Measurements from ENCODE around the gene TTL. TPM values are rescaled to one million over a fixed set of nuclear protein-coding genes. Genes with fewer than 3 reads are reported as not detected.
"Not testable (repeated sequence)": the region's sequence is repeated elsewhere in the genome, so short reads cannot be mapped to it uniquely, and the experiment has no call there.

The TTL gene
- total RNA-seq, 5 donors from 2014 or later (not counting 1 experiment from before 2014, with no cell fraction given) = 11.9 to 23.3 (median 20.2) TPM

DNA sequence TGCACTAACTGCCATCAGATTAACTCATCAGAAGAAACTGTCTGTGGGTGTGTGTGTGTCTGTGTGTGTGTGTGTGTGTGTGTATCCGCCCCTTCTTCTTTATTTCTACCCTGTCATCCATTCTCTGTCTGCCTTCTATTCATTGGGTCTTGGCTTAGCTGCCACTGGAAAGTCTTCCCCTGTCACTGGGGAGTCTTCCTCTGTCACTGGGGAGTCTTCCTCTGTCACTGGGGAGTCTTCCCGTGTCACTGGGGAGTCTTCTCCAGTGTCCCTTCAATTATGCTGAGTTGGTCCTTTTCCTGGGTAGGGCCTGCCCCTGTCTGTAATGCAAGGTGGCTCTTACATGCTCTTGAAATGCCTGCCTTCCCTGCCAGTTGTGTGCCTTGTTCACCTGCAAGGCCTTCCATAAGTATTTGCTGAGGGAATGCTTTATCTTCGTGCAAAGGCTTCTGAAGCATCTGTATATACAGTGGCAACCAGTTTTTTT lies 41.4 kb downstream of the TTL start:
- Mint-ChIP-seq H3K27me3 (no peaks in the 10 kb centered on the region), H3K9me3 (no peaks in the 10 kb centered on the region), H3K36me3 (peaks cover 60% of the 10 kb centered on the region), H3K4me1 (peaks cover 0 to 5% (median 0%) of the 10 kb centered on the region in 3 donors), H3K4me3 (no peak overlapping the region), H3K27ac (no peak overlapping the region)
- H3K36me3 ChIP-seq (ENCODE audit: control insufficient read depth in 2 of 2, extremely low read depth in 1 of 2, insufficient read depth in 1 of 2, low read length in 1 of 2) = peaks cover 7 to 23% of the 10 kb centered on the region in 2 donors
- H3K9me3 ChIP-seq = no peaks in the 10 kb centered on the region
- POLR2A ChIA-PET = no interaction called here
- DNase-seq (no peak), ATAC-seq (replicated peaks in 1 of 4) (no peak)
- H3K27ac ChIP-seq (ENCODE audit: low read length) = no peak overlapping the region
- H3K27me3 ChIP-seq (replicated peaks in 1 of 2; ENCODE audit: control insufficient read depth in 2 of 2, extremely low read depth in 1 of 2, insufficient read depth in 2 of 2, low read length in 1 of 2) = no peaks in the 10 kb centered on the region
- WGBS (ENCODE audit: insufficient coverage) = no CpG with 5 or more reads among the region's 3 CpGs
- H3K4me1 ChIP-seq (ENCODE audit: control insufficient read depth in 1 of 2, extremely low read depth in 1 of 2, insufficient read depth in 2 of 2, low read length in 2 of 2) = no peaks in the 10 kb centered on the region
- CTCF ChIA-PET = no interaction called here
- H3K4me3 ChIP-seq (ENCODE audit: control insufficient read depth in 1 of 2, extremely low read depth in 1 of 2, low read length in 1 of 2) = no peak overlapping the region

DNA sequence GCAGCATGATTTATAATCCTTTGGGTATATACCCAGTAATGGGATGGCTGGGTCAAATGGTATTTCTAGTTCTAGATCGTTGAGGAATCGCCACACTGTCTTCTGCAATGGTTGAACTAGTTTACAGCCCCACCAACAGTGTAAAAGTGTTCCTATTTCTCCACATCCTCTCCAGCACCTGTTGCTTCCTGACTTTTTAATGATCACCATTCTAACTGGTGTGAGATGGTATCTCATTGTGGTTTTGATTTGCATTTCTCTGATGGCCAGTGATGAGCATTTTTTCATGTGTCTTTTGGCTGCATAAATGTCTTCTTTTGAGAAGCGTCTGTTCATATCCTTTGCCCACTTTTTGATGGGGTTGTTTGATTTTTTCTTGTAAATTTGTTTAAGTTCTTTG lies 42.3 kb downstream of the TTL start:
- H3K27ac ChIP-seq (ENCODE audit: low read length); CTCF ChIA-PET; H3K9me3 ChIP-seq; H3K4me3 Mint-ChIP-seq; H3K9me3 Mint-ChIP-seq; H3K4me1 ChIP-seq (ENCODE audit: control insufficient read depth in 1 of 2, extremely low read depth in 1 of 2, insufficient read depth in 2 of 2, low read length in 2 of 2); ATAC-seq (replicated peaks in 1 of 4); DNase-seq; H3K27me3 ChIP-seq (replicated peaks in 1 of 2; ENCODE audit: control insufficient read depth in 2 of 2, extremely low read depth in 1 of 2, insufficient read depth in 2 of 2, low read length in 1 of 2); H3K4me3 ChIP-seq (ENCODE audit: control insufficient read depth in 1 of 2, extremely low read depth in 1 of 2, low read length in 1 of 2); POLR2A ChIA-PET; H3K27ac Mint-ChIP-seq; H3K4me1 Mint-ChIP-seq; H3K27me3 Mint-ChIP-seq: not testable (repeated sequence)
- peaks cover 59% of the 10 kb centered on the region for H3K36me3 Mint-ChIP-seq
- WGBS (ENCODE audit: insufficient coverage) = no CpG with 5 or more reads among the region's 3 CpGs
- peaks cover 14 to 33% of the 10 kb centered on the region in 2 donors for H3K36me3 ChIP-seq (ENCODE audit: control insufficient read depth in 2 of 2, extremely low read depth in 1 of 2, insufficient read depth in 1 of 2, low read length in 1 of 2)

DNA sequence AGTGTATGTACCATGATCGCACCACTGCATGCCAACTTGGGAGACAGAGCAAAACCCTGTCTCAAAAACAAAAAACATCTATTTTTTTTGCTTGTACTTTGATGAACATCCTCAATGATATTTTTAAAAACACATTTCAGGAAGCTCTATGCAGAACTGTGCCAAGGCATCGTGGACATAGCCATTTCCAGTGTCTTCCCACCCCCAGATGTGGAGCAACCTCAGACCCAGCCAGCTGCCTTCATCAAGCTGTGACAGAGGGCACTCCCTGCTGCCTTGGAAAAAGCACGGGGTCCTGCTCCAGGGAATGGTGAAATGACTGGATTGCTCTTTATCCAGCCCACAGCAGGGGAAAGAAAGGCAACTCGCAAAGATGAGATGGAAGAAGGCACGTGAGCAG lies 46.6 kb downstream of the TTL start:
- H3K9me3 ChIP-seq = no peaks in the 10 kb centered on the region
- H3K4me1 ChIP-seq (ENCODE audit: control insufficient read depth in 1 of 2, extremely low read depth in 1 of 2, insufficient read depth in 2 of 2, low read length in 2 of 2) = no peaks in the 10 kb centered on the region
- 95% methylated on average over 4 of the region's 5 CpGs for WGBS (ENCODE audit: insufficient coverage)
- H3K27ac Mint-ChIP-seq = no peak overlapping the region
- H3K27me3 ChIP-seq (replicated peaks in 1 of 2; ENCODE audit: control insufficient read depth in 2 of 2, extremely low read depth in 1 of 2, insufficient read depth in 2 of 2, low read length in 1 of 2) = no peaks in the 10 kb centered on the region
- no peaks in the 10 kb centered on the region for H3K27me3 Mint-ChIP-seq
- DNase-seq (no peak), ATAC-seq (replicated peaks in 1 of 4) (no peak)
- peaks cover 7 to 25% of the 10 kb centered on the region in 2 donors for H3K36me3 ChIP-seq (ENCODE audit: control insufficient read depth in 2 of 2, extremely low read depth in 1 of 2, insufficient read depth in 1 of 2, low read length in 1 of 2)
- POLR2A ChIA-PET = no interaction called here
- peaks cover 0 to 5% (median 0%) of the 10 kb centered on the region in 3 donors for H3K4me1 Mint-ChIP-seq
- no peaks in the 10 kb centered on the region for H3K9me3 Mint-ChIP-seq
- no peak overlapping the region for H3K27ac ChIP-seq (ENCODE audit: low read length)
- no peak overlapping the region for H3K4me3 ChIP-seq (ENCODE audit: control insufficient read depth in 1 of 2, extremely low read depth in 1 of 2, low read length in 1 of 2)
- peaks cover 46% of the 10 kb centered on the region for H3K36me3 Mint-ChIP-seq
- CTCF ChIA-PET = interaction anchor here in 1 of 2 donors (0.6 kb wide), 1 partner anchor 109 kb away, joined by 3 read pairs; no protein-coding TSS in a partner anchor
- no peak overlapping the region for H3K4me3 Mint-ChIP-seq

DNA sequence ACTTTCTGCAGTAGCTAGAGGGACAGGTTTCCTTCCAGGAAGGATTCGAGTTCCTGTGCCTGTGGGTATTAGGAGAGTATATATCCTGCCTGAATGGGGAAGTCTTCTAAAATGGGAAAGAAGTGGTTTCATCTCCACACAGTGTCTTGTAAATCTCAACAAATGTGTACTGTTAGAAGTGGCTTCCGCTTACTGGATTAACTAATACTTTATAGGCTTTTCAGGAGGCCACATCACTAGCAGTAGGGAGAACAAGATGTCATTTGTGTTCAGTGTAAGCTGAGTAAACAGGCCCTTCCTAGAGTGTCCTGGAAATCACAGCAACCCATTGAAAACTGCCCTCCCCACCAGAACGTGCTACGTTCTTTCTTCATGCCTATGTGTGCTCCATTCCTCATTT lies 47.8 kb downstream of the TTL start:
- Histone ChIP-seq H3K36me3 (ENCODE audit: control insufficient read depth in 2 of 2, extremely low read depth in 1 of 2, insufficient read depth in 1 of 2, low read length in 1 of 2) (peaks cover 7 to 25% of the 10 kb centered on the region in 2 donors), H3K27me3 (replicated peaks in 1 of 2; ENCODE audit: control insufficient read depth in 2 of 2, extremely low read depth in 1 of 2, insufficient read depth in 2 of 2, low read length in 1 of 2) (no peaks in the 10 kb centered on the region), H3K4me3 (ENCODE audit: control insufficient read depth in 1 of 2, extremely low read depth in 1 of 2, low read length in 1 of 2) (no peak overlapping the region), H3K9me3 (no peaks in the 10 kb centered on the region), H3K27ac (ENCODE audit: low read length) (no peak overlapping the region), H3K4me1 (ENCODE audit: control insufficient read depth in 1 of 2, extremely low read depth in 1 of 2, insufficient read depth in 2 of 2, low read length in 2 of 2) (no peaks in the 10 kb centered on the region)
- DNase-seq (no peak), ATAC-seq (replicated peaks in 1 of 4) (no peak)
- H3K27ac Mint-ChIP-seq = no peak overlapping the region
- H3K4me1 Mint-ChIP-seq = peaks cover 0 to 5% (median 0%) of the 10 kb centered on the region in 3 donors
- CTCF ChIA-PET = no interaction called here
- no peaks in the 10 kb centered on the region for H3K9me3 Mint-ChIP-seq
- POLR2A ChIA-PET = no interaction called here
- peaks cover 38% of the 10 kb centered on the region for H3K36me3 Mint-ChIP-seq
- H3K4me3 Mint-ChIP-seq = no peak overlapping the region
- WGBS (ENCODE audit: insufficient coverage) = no CpG with 5 or more reads among the region's 4 CpGs
- no peaks in the 10 kb centered on the region for H3K27me3 Mint-ChIP-seq

DNA sequence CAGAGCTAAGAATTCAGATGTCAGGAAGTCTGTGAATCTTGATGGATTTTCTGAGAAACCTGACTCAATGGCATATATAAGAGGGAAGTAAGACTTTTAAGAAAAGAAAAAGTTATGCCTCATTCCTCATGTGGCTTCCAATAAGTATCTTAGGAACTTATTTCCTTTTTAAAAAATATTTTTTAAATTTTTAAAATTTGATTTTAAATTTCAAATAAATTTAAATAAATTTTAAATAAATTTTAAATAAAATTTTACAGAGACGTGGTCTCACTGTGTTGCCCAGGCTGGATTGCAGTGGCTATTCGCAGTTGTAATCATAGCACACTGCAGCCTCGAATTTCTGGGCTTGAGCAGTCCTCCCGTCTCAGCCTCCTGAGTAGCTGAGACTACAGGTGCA lies 48.8 kb downstream of the TTL start:
- Histone ChIP-seq H3K36me3 (ENCODE audit: control insufficient read depth in 2 of 2, extremely low read depth in 1 of 2, insufficient read depth in 1 of 2, low read length in 1 of 2) (peaks cover 7 to 25% of the 10 kb centered on the region in 2 donors), H3K27me3 (replicated peaks in 1 of 2; ENCODE audit: control insufficient read depth in 2 of 2, extremely low read depth in 1 of 2, insufficient read depth in 2 of 2, low read length in 1 of 2) (no peaks in the 10 kb centered on the region), H3K27ac (ENCODE audit: low read length) (no peak overlapping the region), H3K4me3 (ENCODE audit: control insufficient read depth in 1 of 2, extremely low read depth in 1 of 2, low read length in 1 of 2) (no peak overlapping the region), H3K4me1 (ENCODE audit: control insufficient read depth in 1 of 2, extremely low read depth in 1 of 2, insufficient read depth in 2 of 2, low read length in 2 of 2) (no peaks in the 10 kb centered on the region), H3K9me3 (no peaks in the 10 kb centered on the region)
- DNase-seq (no peak), ATAC-seq (replicated peaks in 1 of 4) (no peak)
- peaks cover 0 to 5% (median 0%) of the 10 kb centered on the region in 3 donors for H3K4me1 Mint-ChIP-seq
- H3K27me3 Mint-ChIP-seq = no peaks in the 10 kb centered on the region
- H3K36me3 Mint-ChIP-seq = peaks cover 34% of the 10 kb centered on the region
- CTCF ChIA-PET = no interaction called here
- no peak overlapping the region for H3K27ac Mint-ChIP-seq
- no peak overlapping the region for H3K4me3 Mint-ChIP-seq
- POLR2A ChIA-PET = no interaction called here
- H3K9me3 Mint-ChIP-seq = no peaks in the 10 kb centered on the region
- 100% methylated on average over 3 of the region's 4 CpGs for WGBS (ENCODE audit: insufficient coverage)

DNA sequence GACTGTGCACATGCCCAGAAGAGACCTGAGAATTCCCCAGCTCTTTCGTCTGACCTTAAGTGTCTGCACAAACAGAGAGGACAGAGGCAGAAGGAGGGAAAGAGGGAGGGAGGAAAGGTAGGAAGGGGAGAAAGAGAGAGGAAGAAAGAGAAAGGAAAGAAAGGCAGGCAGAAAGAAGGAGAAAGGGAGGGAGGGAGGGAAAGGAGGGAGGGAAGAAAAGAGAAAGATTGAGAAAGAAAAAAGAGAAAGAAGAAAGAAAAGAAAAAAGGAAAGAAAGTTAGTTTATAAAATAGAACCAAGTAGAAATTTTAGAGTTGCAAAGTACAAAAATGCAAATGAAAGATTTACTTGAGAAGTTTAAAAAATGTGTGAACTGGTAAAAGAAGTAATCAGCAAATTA lies 52.9 kb downstream of the TTL start:
- ChIA-PET CTCF (no interaction called here), POLR2A (no interaction called here)
- ATAC-seq (replicated peaks in 1 of 4) = no peak
- H3K27me3 ChIP-seq (replicated peaks in 1 of 2; ENCODE audit: control insufficient read depth in 2 of 2, extremely low read depth in 1 of 2, insufficient read depth in 2 of 2, low read length in 1 of 2) = no peaks in the 10 kb centered on the region
- Mint-ChIP-seq H3K27me3 (no peaks in the 10 kb centered on the region), H3K4me1 (no peaks in the 10 kb centered on the region), H3K9me3 (no peaks in the 10 kb centered on the region), H3K36me3 (peaks cover 22% of the 10 kb centered on the region), H3K27ac (no peak overlapping the region), H3K4me3 (no peak overlapping the region)
- no peak overlapping the region for H3K27ac ChIP-seq (ENCODE audit: low read length)
- peaks cover 0 to 11% of the 10 kb centered on the region in 2 donors for H3K36me3 ChIP-seq (ENCODE audit: control insufficient read depth in 2 of 2, extremely low read depth in 1 of 2, insufficient read depth in 1 of 2, low read length in 1 of 2)
- H3K9me3 ChIP-seq = no peaks in the 10 kb centered on the region
- no peak for DNase-seq
- WGBS (ENCODE audit: insufficient coverage) = no CpG with 5 or more reads among the region's 1 CpG
- no peak overlapping the region for H3K4me3 ChIP-seq (ENCODE audit: control insufficient read depth in 1 of 2, extremely low read depth in 1 of 2, low read length in 1 of 2)
- H3K4me1 ChIP-seq (ENCODE audit: control insufficient read depth in 1 of 2, extremely low read depth in 1 of 2, insufficient read depth in 2 of 2, low read length in 2 of 2) = no peaks in the 10 kb centered on the region

DNA sequence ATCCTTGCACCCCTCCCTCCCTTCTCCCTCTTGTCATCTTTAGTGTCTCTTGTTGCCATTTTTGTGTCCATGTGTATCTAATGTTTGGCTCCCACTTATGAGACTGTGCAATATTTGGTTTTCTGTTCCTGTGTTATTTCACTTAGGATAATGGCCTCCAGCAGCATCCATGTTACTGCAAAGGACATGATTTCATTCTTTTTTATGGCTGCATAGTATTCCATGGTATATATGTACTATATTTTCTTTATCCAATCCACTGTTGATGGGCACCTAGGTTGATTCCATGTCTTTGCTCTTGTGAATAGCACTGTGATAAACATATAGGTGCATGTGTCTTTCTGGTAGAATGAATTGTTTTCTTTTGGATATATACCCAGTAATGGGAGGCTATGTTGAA lies 54.7 kb downstream of the TTL start:
- POLR2A ChIA-PET; H3K9me3 Mint-ChIP-seq; ATAC-seq (replicated peaks in 1 of 4); CTCF ChIA-PET; H3K4me3 ChIP-seq (ENCODE audit: control insufficient read depth in 1 of 2, extremely low read depth in 1 of 2, low read length in 1 of 2); DNase-seq; H3K27ac ChIP-seq (ENCODE audit: low read length); H3K27me3 ChIP-seq (replicated peaks in 1 of 2; ENCODE audit: control insufficient read depth in 2 of 2, extremely low read depth in 1 of 2, insufficient read depth in 2 of 2, low read length in 1 of 2); H3K9me3 ChIP-seq; H3K27ac Mint-ChIP-seq; H3K36me3 Mint-ChIP-seq; H3K4me3 Mint-ChIP-seq; H3K36me3 ChIP-seq (ENCODE audit: control insufficient read depth in 2 of 2, extremely low read depth in 1 of 2, insufficient read depth in 1 of 2, low read length in 1 of 2); H3K27me3 Mint-ChIP-seq; H3K4me1 ChIP-seq (ENCODE audit: control insufficient read depth in 1 of 2, extremely low read depth in 1 of 2, insufficient read depth in 2 of 2, low read length in 2 of 2): not testable (repeated sequence)
- H3K4me1 Mint-ChIP-seq = peaks cover 7 to 14% (median 10%) of the 10 kb centered on the region in 3 donors
